ENCODE results near the gene COG1. TPM values are rescaled to one million over a fixed set of nuclear protein-coding genes. Genes with fewer than 3 reads are reported as not detected.
"Not testable (repeated sequence)": the region's sequence is repeated elsewhere in the genome, so short reads cannot be mapped to it uniquely, and the experiment has no call there.

COG1 gene, protein sequence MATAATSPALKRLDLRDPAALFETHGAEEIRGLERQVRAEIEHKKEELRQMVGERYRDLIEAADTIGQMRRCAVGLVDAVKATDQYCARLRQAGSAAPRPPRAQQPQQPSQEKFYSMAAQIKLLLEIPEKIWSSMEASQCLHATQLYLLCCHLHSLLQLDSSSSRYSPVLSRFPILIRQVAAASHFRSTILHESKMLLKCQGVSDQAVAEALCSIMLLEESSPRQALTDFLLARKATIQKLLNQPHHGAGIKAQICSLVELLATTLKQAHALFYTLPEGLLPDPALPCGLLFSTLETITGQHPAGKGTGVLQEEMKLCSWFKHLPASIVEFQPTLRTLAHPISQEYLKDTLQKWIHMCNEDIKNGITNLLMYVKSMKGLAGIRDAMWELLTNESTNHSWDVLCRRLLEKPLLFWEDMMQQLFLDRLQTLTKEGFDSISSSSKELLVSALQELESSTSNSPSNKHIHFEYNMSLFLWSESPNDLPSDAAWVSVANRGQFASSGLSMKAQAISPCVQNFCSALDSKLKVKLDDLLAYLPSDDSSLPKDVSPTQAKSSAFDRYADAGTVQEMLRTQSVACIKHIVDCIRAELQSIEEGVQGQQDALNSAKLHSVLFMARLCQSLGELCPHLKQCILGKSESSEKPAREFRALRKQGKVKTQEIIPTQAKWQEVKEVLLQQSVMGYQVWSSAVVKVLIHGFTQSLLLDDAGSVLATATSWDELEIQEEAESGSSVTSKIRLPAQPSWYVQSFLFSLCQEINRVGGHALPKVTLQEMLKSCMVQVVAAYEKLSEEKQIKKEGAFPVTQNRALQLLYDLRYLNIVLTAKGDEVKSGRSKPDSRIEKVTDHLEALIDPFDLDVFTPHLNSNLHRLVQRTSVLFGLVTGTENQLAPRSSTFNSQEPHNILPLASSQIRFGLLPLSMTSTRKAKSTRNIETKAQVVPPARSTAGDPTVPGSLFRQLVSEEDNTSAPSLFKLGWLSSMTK
- 36.2 TPM for polyA plus RNA-seq
- long read RNA-seq, donor 1, transcript COG1-201 (14 exons, 3,079 nt): major isoform, 6 of 7 reads
- long read RNA-seq, donor 1, partial matches to known transcripts: 0 of 7 reads
- long read RNA-seq, donor 1, other reads (novel, unspliced or antisense): 0 of 7 reads
- long read RNA-seq, donor 2, partial matches to known transcripts: 5 of 8 reads
- long read RNA-seq, donor 2, other reads (novel, unspliced or antisense): 0 of 8 reads
- long read RNA-seq, donor 3: 0 reads
- long read RNA-seq, donor 4: 0 reads
- long read RNA-seq, donor 5, partial matches to known transcripts: 7 of 9 reads
- long read RNA-seq, donor 5, other reads (novel, unspliced or antisense): 0 of 9 reads
- long read RNA-seq, donor 6, partial matches to known transcripts: 0 of 2 reads
- long read RNA-seq, donor 6, other reads (novel, unspliced or antisense): 0 of 2 reads
- long read RNA-seq, donor 7: 0 reads
- long read RNA-seq, donor 8, partial matches to known transcripts: 0 of 1 reads
- long read RNA-seq, donor 8, other reads (novel, unspliced or antisense): 0 of 1 reads
- long read RNA-seq, donor 9, partial matches to known transcripts: 0 of 1 reads
- long read RNA-seq, donor 9, other reads (novel, unspliced or antisense): 0 of 1 reads
- long read RNA-seq, donor 10, transcript COG1-201 (14 exons, 3,079 nt): major isoform, 6 of 6 reads
- long read RNA-seq, donor 10, partial matches to known transcripts: 0 of 6 reads
- long read RNA-seq, donor 10, other reads (novel, unspliced or antisense): 0 of 6 reads
- long read RNA-seq, donor 11, partial matches to known transcripts: 0 of 1 reads
- long read RNA-seq, donor 11, other reads (novel, unspliced or antisense): 0 of 1 reads

DNA sequence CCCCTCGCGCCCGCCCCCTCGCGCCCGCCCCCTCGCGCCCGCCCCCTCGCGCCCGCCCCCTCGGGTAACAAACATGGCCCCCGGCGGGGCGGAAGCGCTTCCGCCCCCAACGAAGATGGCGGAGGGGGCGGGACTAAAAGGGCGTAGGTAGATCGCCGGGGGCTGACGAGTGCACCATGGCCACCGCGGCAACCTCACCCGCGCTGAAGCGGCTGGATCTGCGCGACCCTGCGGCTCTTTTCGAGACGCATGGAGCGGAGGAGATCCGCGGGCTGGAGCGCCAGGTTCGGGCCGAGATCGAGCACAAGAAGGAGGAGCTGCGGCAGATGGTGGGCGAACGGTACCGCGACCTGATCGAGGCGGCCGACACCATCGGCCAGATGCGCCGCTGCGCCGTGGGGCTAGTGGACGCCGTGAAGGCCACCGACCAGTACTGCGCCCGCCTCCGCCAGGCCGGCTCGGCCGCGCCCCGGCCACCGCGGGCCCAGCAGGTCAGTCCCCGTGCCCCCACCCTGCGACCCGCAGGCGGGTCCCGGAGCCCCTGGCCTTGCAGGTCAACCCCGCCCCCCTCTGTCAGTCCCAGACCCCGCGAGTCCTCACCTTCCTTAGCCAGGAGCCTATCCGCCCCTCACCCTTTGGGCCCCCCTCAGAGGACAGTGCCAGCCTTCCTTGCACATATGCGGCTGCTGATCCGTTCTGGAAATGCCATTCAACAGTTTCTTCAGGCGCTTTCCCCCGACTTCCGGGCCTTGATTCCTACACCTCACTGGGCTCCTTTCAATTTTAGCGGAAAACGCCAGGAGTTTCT lies at the start of gene COG1:
COG1 (plus strand) TSS at position 162 of the 808 bp plus-strand sequence; CDS start at position 177, 15 bp downstream.
- DNase-seq: peak; percentile 91
- Histone ChIP-seq H3K27ac (ENCODE audit: low read length) (peak within 1 kb of the TSS; percentile 83), H3K4me1 (ENCODE audit: control insufficient read depth, insufficient read depth, low read length) (peaks cover 5% of the 10 kb centered on the region), H3K4me3 (ENCODE audit: low read length) (peak within 1 kb of the TSS; percentile 95), H3K9me3 (ENCODE audit: control insufficient read depth, low read depth, low read length) (no peaks in the 10 kb centered on the region), H3K36me3 (ENCODE audit: control insufficient read depth, insufficient read depth, low read length) (peaks cover 15% of the 10 kb centered on the region), H3K27me3 (ENCODE audit: control insufficient read depth, insufficient read depth, low read length) (no peaks in the 10 kb centered on the region)
- WGBS (ENCODE audit: insufficient coverage, low lambda C conversion rate): no CpG with 5 or more reads among the region's 84 CpGs

GRCh38 chr17:73144209-73144608 lies 48.6 kb upstream of the COG1 start:
- H3K4me3 ChIP-seq (ENCODE audit: low read length); H3K27ac ChIP-seq (ENCODE audit: low read length); DNase-seq; H3K4me1 ChIP-seq (ENCODE audit: control insufficient read depth, insufficient read depth, low read length); H3K36me3 ChIP-seq (ENCODE audit: control insufficient read depth, insufficient read depth, low read length); H3K9me3 ChIP-seq (ENCODE audit: control insufficient read depth, low read depth, low read length): not testable (repeated sequence)
- WGBS (ENCODE audit: insufficient coverage, low lambda C conversion rate): no CpG with 5 or more reads among the region's 3 CpGs
- peaks cover 13% of the 10 kb centered on the region for H3K27me3 ChIP-seq (ENCODE audit: control insufficient read depth, insufficient read depth, low read length)

GRCh38 chr17:73145641-73146040 lies 47.2 kb upstream of the COG1 start:
- no CpG with 5 or more reads among the region's 2 CpGs for WGBS (ENCODE audit: insufficient coverage, low lambda C conversion rate)
- Histone ChIP-seq H3K4me3 (ENCODE audit: low read length) (no peak overlapping the region), H3K9me3 (ENCODE audit: control insufficient read depth, low read depth, low read length) (peaks cover 2% of the 10 kb centered on the region)

GRCh38 chr17:73147791-73148190 lies 45.1 kb upstream of the COG1 start:
- H3K4me3 ChIP-seq (ENCODE audit: low read length); H3K27me3 ChIP-seq (ENCODE audit: control insufficient read depth, insufficient read depth, low read length); DNase-seq; H3K36me3 ChIP-seq (ENCODE audit: control insufficient read depth, insufficient read depth, low read length); H3K27ac ChIP-seq (ENCODE audit: low read length); H3K9me3 ChIP-seq (ENCODE audit: control insufficient read depth, low read depth, low read length); H3K4me1 ChIP-seq (ENCODE audit: control insufficient read depth, insufficient read depth, low read length): not testable (repeated sequence)
- no CpG with 5 or more reads among the region's 11 CpGs for WGBS (ENCODE audit: insufficient coverage, low lambda C conversion rate)

More at GRCh38 chr17:73145641-73146040, 47.2 kb upstream of the COG1 start:
- Histone ChIP-seq H3K4me1 (ENCODE audit: control insufficient read depth, insufficient read depth, low read length) (no peaks in the 10 kb centered on the region), H3K27ac (ENCODE audit: low read length) (no peak overlapping the region), H3K36me3 (ENCODE audit: control insufficient read depth, insufficient read depth, low read length) (no peaks in the 10 kb centered on the region), H3K27me3 (ENCODE audit: control insufficient read depth, insufficient read depth, low read length) (peaks cover 7% of the 10 kb centered on the region)
- DNase-seq: no peak

GRCh38 chr17:73148540-73149334 lies 44.1 kb upstream of the COG1 start:
- Histone ChIP-seq H3K4me3 (ENCODE audit: low read length) (no peak overlapping the region), H3K9me3 (ENCODE audit: control insufficient read depth, low read depth, low read length) (peaks cover 5% of the 10 kb centered on the region), H3K27ac (ENCODE audit: low read length) (no peak overlapping the region), H3K4me1 (ENCODE audit: control insufficient read depth, insufficient read depth, low read length) (no peaks in the 10 kb centered on the region), H3K36me3 (ENCODE audit: control insufficient read depth, insufficient read depth, low read length) (no peaks in the 10 kb centered on the region), H3K27me3 (ENCODE audit: control insufficient read depth, insufficient read depth, low read length) (peaks cover 4% of the 10 kb centered on the region)
- DNase-seq: no peak
- WGBS (ENCODE audit: insufficient coverage, low lambda C conversion rate): 92% methylated on average over 4 of the region's 6 CpGs

DNA sequence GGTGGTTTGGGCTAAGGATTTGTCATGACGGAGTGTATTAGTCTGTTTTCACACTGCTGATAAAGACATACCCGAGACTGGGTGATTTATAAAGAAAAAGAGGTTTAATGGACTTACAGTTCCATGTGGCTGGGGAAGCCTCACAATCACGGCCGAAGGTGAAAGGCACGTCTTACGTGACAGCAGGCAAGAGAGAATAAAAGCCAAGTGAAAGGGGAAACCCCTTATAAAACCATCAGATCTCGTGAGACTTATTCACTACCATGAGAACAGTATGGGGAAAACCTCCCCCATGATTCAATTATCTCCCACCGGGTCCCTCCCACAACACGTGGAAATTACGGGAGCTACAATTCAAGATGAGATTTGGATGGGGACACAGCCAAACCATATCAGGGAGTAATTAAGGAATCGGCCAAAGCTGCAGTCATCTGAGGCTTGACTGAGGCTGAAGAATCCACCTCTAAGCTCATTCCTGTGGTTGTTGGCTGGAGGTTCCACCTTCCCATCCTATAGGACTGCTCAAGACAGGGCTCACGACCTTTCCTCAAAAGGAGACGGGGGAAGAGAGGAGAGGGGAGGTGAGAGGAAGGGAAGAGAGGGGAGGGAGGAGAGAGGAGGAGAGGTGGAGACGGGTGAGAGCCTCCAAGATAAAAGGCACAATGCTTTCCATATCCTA lies 42.1 kb upstream of the COG1 start:
- H3K9me3 ChIP-seq (ENCODE audit: control insufficient read depth, low read depth, low read length); DNase-seq; H3K36me3 ChIP-seq (ENCODE audit: control insufficient read depth, insufficient read depth, low read length); H3K4me1 ChIP-seq (ENCODE audit: control insufficient read depth, insufficient read depth, low read length); H3K4me3 ChIP-seq (ENCODE audit: low read length); H3K27me3 ChIP-seq (ENCODE audit: control insufficient read depth, insufficient read depth, low read length); H3K27ac ChIP-seq (ENCODE audit: low read length): not testable (repeated sequence)
- WGBS (ENCODE audit: insufficient coverage, low lambda C conversion rate): 60% methylated on average over 1 of the region's 14 CpGs

- Histone ChIP-seq H3K27ac (ENCODE audit: low read length) (peak overlapping the region; percentile 21), H3K9me3 (ENCODE audit: control insufficient read depth, low read depth, low read length) (peaks cover 5% of the 10 kb centered on the region), H3K4me1 (ENCODE audit: control insufficient read depth, insufficient read depth, low read length) (peaks cover 15% of the 10 kb centered on the region), H3K36me3 (ENCODE audit: control insufficient read depth, insufficient read depth, low read length) (no peaks in the 10 kb centered on the region), H3K4me3 (ENCODE audit: low read length) (no peak overlapping the region), H3K27me3 (ENCODE audit: control insufficient read depth, insufficient read depth, low read length) (no peaks in the 10 kb centered on the region)
- peak in 1 of 2 donors; percentile 78 for DNase-seq
- WGBS (ENCODE audit: insufficient coverage, low lambda C conversion rate): 38% methylated on average over 1 of the region's 9 CpGs
Measured at GRCh38 chr17:73151916-73152632, 40.8 kb upstream of the COG1 start.
